K562 (cell line): ENCODE results near the gene MYOM1. TPM values are rescaled to one million over a fixed set of nuclear protein-coding genes. Genes with fewer than 3 reads are reported as not detected.

Experiments used
- ATAC-seq: fragments of 200-7000 bp; cut with Tn5 transposase; 3 replicates; pipeline ENCODE4 v1.9.1; 2020; ENCODE audit warnings: moderate library complexity
- BruUV-seq: library from RNA; stranded (reverse); fragments of 400-500 nt; replicated peaks from 2 replicates; lab custom pipeline; 2021; lab: Mats Ljungman, UMichigan
- CTCF ChIA-PET: fragments of 300-600 bp; formaldehyde crosslinking; extraction: SDS; loops from one replicate; lab custom pipeline; 2021; ENCODE audit warnings: low intra/inter-chr PET ratio; lab: Yijun Ruan, JAX
- POLR2A ChIA-PET: fragments of 300-600, 350-650 bp; sonication (Branson Sonifier 250); formaldehyde crosslinking; extraction: SDS; loops from one replicate; lab custom pipeline; 2021; ENCODE audit warnings: antibody characterized with exemption, inconsistent platforms; lab: Yijun Ruan, JAX
- DNase-seq, 4 experiments: peaks; one replicate each; pipeline versions ENCODE4 v3.0.0 to v3.0.0-alpha.2; 2011 to 2018; ENCODE audit warnings: low spot score in 3 of 4, mixed read lengths in 3 of 4; ENCODE audit errors: extremely low read depth in 1 of 4
- FAIRE-seq: peaks from 2 replicates; lab custom pipeline; 2011; peaks lifted over from hg19 to GRCh38; lab: Jason Lieb, UNC
- H2AFZ ChIP-seq: 2 replicates; pipeline ENCODE4 v1.6.0; 2011; ENCODE audit warnings: low read depth, low read length, control low read depth, inconsistent platforms
- H3K27ac ChIP-seq: fragments of 200-600 bp; 3 replicates; pipeline ENCODE4 v1.8.0; 2011; ENCODE audit warnings: low read depth, mild to moderate bottlenecking, control low read depth, inconsistent platforms, low read length, moderate library complexity, mixed read lengths; ENCODE audit errors: extremely low read depth
- H3K27me3 ChIP-seq, 2 experiments: fragments of 300-600 bp in 1 of 2; 2 replicates in 1 of 2; 3 replicates in 1 of 2; pipeline versions ENCODE4 v1.6.0 to v1.8.0; 2011; ENCODE audit warnings: inconsistent platforms in 2 of 2, low read length in 2 of 2, mild to moderate bottlenecking in 1 of 2, mixed read lengths in 1 of 2, moderate library complexity in 1 of 2; ENCODE audit not compliant: control insufficient read depth in 2 of 2, insufficient read depth in 2 of 2
- H3K36me3 ChIP-seq: fragments of 300-600 bp; 3 replicates; pipeline ENCODE4 v1.8.0; 2011; ENCODE audit warnings: mild to moderate bottlenecking, low read length, inconsistent platforms; ENCODE audit not compliant: control insufficient read depth, insufficient read depth
- H3K4me1 ChIP-seq, 2 experiments: fragments of 200-600 bp in 1 of 2; replicated peaks in 1 of 2; 2 replicates in 1 of 2; 3 replicates in 1 of 2; pipeline versions ENCODE4 v1.5.1 to v1.8.0; 2011; ENCODE audit warnings: inconsistent platforms in 2 of 2, low read length in 2 of 2, mild to moderate bottlenecking in 1 of 2, mixed read lengths in 1 of 2, moderate library complexity in 1 of 2; ENCODE audit not compliant: control insufficient read depth in 2 of 2, insufficient read depth in 2 of 2
- H3K4me2 ChIP-seq: 2 replicates; pipeline ENCODE4 v1.6.1; 2011; ENCODE audit warnings: low read length, control low read depth, inconsistent platforms, mixed read lengths; ENCODE audit not compliant: insufficient read depth
- H3K4me3 ChIP-seq: fragments of 200-600 bp; sonication (generic), shearing (Covaris generic); 2 replicates; pipeline ENCODE4 v1.5.1; 2016; ENCODE audit warnings: control low read depth, inconsistent platforms
- H3K79me2 ChIP-seq: fragments of 200-600 bp; 3 replicates; pipeline ENCODE4 v1.8.0; 2011; ENCODE audit warnings: low read length, inconsistent platforms; ENCODE audit not compliant: control insufficient read depth, insufficient read depth
- H3K9ac ChIP-seq, 2 experiments: 2 replicates each; pipeline versions ENCODE4 v1.6.0 to v1.6.1; 2011; ENCODE audit warnings: low read depth in 2 of 2, low read length in 2 of 2, control low read depth in 1 of 2, inconsistent platforms in 1 of 2, mild to moderate bottlenecking in 1 of 2, mixed read lengths in 1 of 2; ENCODE audit not compliant: insufficient read depth in 1 of 2
- H3K9me1 ChIP-seq: one replicate; pipeline ENCODE4 v1.6.0; 2011; ENCODE audit warnings: inconsistent platforms, mild to moderate bottlenecking, low read length, moderate library complexity; ENCODE audit not compliant: control insufficient read depth, insufficient read depth
- H3K9me3 ChIP-seq: replicated peaks from 2 replicates; pipeline ENCODE4 v1.5.1; 2011; ENCODE audit warnings: low read depth, low read length, inconsistent platforms; ENCODE audit not compliant: control insufficient read depth, insufficient read depth
- H4K20me1 ChIP-seq: replicated peaks from 2 replicates; pipeline ENCODE4 v1.6.1; 2011; ENCODE audit warnings: low read length, inconsistent platforms, mixed read lengths; ENCODE audit not compliant: control insufficient read depth, insufficient read depth
- ADNP ChIP-seq: fragments of 200-800 bp; sonication (Bioruptor generic); IDR thresholded peaks from 2 replicates; pipeline ENCODE4 v1.6.1; 2016; ENCODE audit warnings: missing genetic modification characterization, missing compliant biosample characterization
- BCOR ChIP-seq: fragments of 450-650 bp; IDR thresholded peaks from 2 replicates; pipeline ENCODE4 v1.6.1; 2016
- CBX2 ChIP-seq: fragments of 200-600 bp; sonication (generic); IDR thresholded peaks from one replicate; pipeline ENCODE4 v1.6.1; 2012; ENCODE audit warnings: mild to moderate bottlenecking, low read length, inconsistent platforms; ENCODE audit not compliant: insufficient read depth, poor library complexity, severe bottlenecking
- CHAMP1 ChIP-seq: fragments of 450-650 bp; IDR thresholded peaks from 2 replicates; pipeline ENCODE4 v1.6.1; 2016; ENCODE audit warnings: mild to moderate bottlenecking
- CREBBP ChIP-seq: IDR thresholded peaks from one replicate; pipeline ENCODE4 v1.6.1; 2012; ENCODE audit warnings: low read depth, mild to moderate bottlenecking, control low read depth, inconsistent platforms, low read length
- ELF4 ChIP-seq: fragments of 450-650 bp; formaldehyde crosslinking; IDR thresholded peaks from 2 replicates; pipeline ENCODE4 v1.4.0; 2022; ENCODE audit warnings: missing genetic modification characterization
- RBM25 ChIP-seq: fragments of 200-400 bp; formaldehyde crosslinking; IDR thresholded peaks from 2 replicates; pipeline ENCODE4 v1.6.1; 2018; ENCODE audit warnings: low read length, low read depth, moderate library complexity; ENCODE audit not compliant: severe bottlenecking
- SNAPC5 ChIP-seq: fragments of 250-450 bp; sonication (Bioruptor Pico); IDR thresholded peaks from 2 replicates; pipeline ENCODE4 v1.8.0; 2021; ENCODE audit warnings: moderate library complexity, mild to moderate bottlenecking, inconsistent platforms
- XRCC5 ChIP-seq: fragments of 200-400 bp; formaldehyde crosslinking; IDR thresholded peaks from 2 replicates; pipeline ENCODE4 v1.6.1; 2017; ENCODE audit warnings: low read depth, mild to moderate bottlenecking, low read length
- ZNF121 ChIP-seq: sonication (generic); formaldehyde crosslinking; conservative IDR thresholded peaks from 2 replicates; pipeline ENCODE4 v1.8.0; 2022; ENCODE audit warnings: missing genetic modification reagents
- WGBS: fragments of 100-300 bp; shearing (Covaris generic); methylation state at CpG from one replicate; pipeline ENCODE4 v1.1.6; 2016; ENCODE audit warnings: low coverage, mixed read lengths; ENCODE audit not compliant: insufficient coverage; ENCODE audit errors: missing lambda C conversion rate; 5-methylcytosine and 5-hydroxymethylcytosine counted together
- in situ Hi-C: fragments of 300-500 bp; cut with MboI; formaldehyde crosslinking; loops from 4 replicates; pipeline ENCODE4 v1.15.0; 2018; ENCODE audit warnings: inconsistent platforms, mixed read lengths
- intact Hi-C: fragments of 100-400 bp; cut with micrococcal nuclease; formaldehyde crosslinking; loops from 2 replicates; pipeline ENCODE4 v1.14.2; 2022
- polyA plus RNA-seq, 8 experiments: library from polyadenylated mRNA; depleted of rRNA in 4 of 8; stranded (reverse) in 5 of 8; unstranded in 3 of 8; fragments of >200 nt; fragmentation: Nextera tagmentation in 2 of 8; fragmentation: Illumina TruSeq in 1 of 8; extraction: Ambion mirVana in 2 of 8; extraction: Trizol in 1 of 8; gene quantifications; 2 replicates each; pipeline versions ENCODE4 v1.2.1 to v1.2.3, GENCODE V29; 2011 to 2014; ENCODE audit warnings: inconsistent platforms in 1 of 8, missing spikeins in 1 of 8
- total RNA-seq, 7 experiments: library from RNA; depleted of rRNA in 6 of 7; stranded (reverse); fragments of >200 nt in 6 of 7; fragmentation: Illumina TruSeq in 2 of 7; extraction: Trizol in 2 of 7; gene quantifications; 2 replicates each; pipeline versions ENCODE4 v1.2.1 to v1.2.3, GENCODE V29; 2011 to 2021; ENCODE audit warnings: low replicate concordance in 1 of 7

The MYOM1 gene
- total and polyA plus RNA-seq, 9 of the 15 experiments (the other 6 are each of a cell fraction or from before 2014, with no cell fraction given) = 0.01 to 0.62 (median 0.25) TPM

GRCh38 chr18:3071676-3072075, 148.1 kb downstream of the MYOM1 start:
- DNase-seq (no peak), FAIRE-seq (no peak), ATAC-seq (no peak)
- in situ Hi-C loops (no loop called here), intact Hi-C loops (no loop called here)
- 31% methylated on average over 5 of the region's 5 CpGs for WGBS
- no TSS peak for BruUV-seq
- Histone ChIP-seq H3K36me3 (no peaks in the 10 kb centered on the region), H4K20me1 (no peaks in the 10 kb centered on the region), H2AFZ (peak overlapping the region; percentile 15; the same call in 1 of the 2 replicates), H3K79me2 (no peaks in the 10 kb centered on the region), H3K9ac (no peak overlapping the region), H3K9me3 (no peaks in the 10 kb centered on the region), H3K27ac (no peak overlapping the region), H3K9me1 (no peaks in the 10 kb centered on the region), H3K4me1 (peaks cover 5% of the 10 kb centered on the region in 2 experiments; a peak in 2 of 5 replicates), H3K4me2 (no peak overlapping the region), H3K27me3 (no peaks in the 10 kb centered on the region), H3K4me3 (no peak overlapping the region)
- ChIA-PET POLR2A (interaction anchor here (0.6 to 1.4 kb wide), 3 partner anchors 9 to 94 kb away, joined by 3 to 6 read pairs (median 3); no protein-coding TSS in a partner anchor), CTCF (no interaction called here)
- TF ChIP-seq SNAPC5 (no peak), XRCC5 (no peak), CREBBP (no peak)

- Histone ChIP-seq H3K4me1 (peaks cover 3 to 5% of the 10 kb centered on the region in 2 experiments; a peak in 2 of 5 replicates), H3K9ac (no peak overlapping the region), H3K4me3 (no peak overlapping the region), H3K79me2 (no peaks in the 10 kb centered on the region), H4K20me1 (no peaks in the 10 kb centered on the region), H3K27ac (no peak overlapping the region), H3K9me1 (no peaks in the 10 kb centered on the region), H3K4me2 (no peak overlapping the region), H2AFZ (no peak overlapping the region), H3K36me3 (no peaks in the 10 kb centered on the region), H3K27me3 (no peaks in the 10 kb centered on the region), H3K9me3 (no peaks in the 10 kb centered on the region)
- CTCF ChIA-PET = no interaction called here
- WGBS = 40% methylated on average over 5 of the region's 5 CpGs
- in situ Hi-C loops = loop anchor here (10.0 kb wide), 1 partner anchor 135 kb away; no protein-coding TSS in a partner anchor
- DNase-seq (no peak), ATAC-seq (no peak), FAIRE-seq (no peak)
- POLR2A ChIA-PET = interaction anchor here (0.6 to 1.2 kb wide), 3 partner anchors 10 to 120 kb away, joined by 3 to 4 read pairs (median 3); no protein-coding TSS in a partner anchor
- TF ChIP-seq ADNP = 0 out of 2 replicates have a peak, but pooled peaks have one; percentile 21
- TF ChIP-seq CBX2 = no peak
- TF ChIP-seq ELF4 (CRISPR knock-in tag) = no peak
- no peak for TF ChIP-seq CHAMP1
- peak; percentile 38 for TF ChIP-seq RBM25
- TF ChIP-seq ZNF121 (CRISPR knock-in tag) = peak; percentile 95
- TF ChIP-seq BCOR = 0 out of 2 replicates have a peak, but pooled peaks have one; percentile 40
- no TSS peak for BruUV-seq
- intact Hi-C loops = no loop called here
Observed at GRCh38 chr18:3069671-3070433, 149.9 kb downstream of the MYOM1 start.
